SJSA1 (cell line): ENCODE measurements around the gene SETD9. TPM values are rescaled to one million over a fixed set of nuclear protein-coding genes. Genes with fewer than 3 reads are reported as not detected.
A peak's percentile ranks its signal among the peaks of the same experiment; 100 is the strongest.

Source experiments
- DNase-seq, 2 experiments: peaks; one replicate each; pipeline ENCODE4 v3.0.0-alpha.2; 2015 to 2020; ENCODE audit warnings: low spot score in 2 of 2, low read depth in 1 of 2
- H3K27ac ChIP-seq: fragments of 250-450 bp; sonication (Bioruptor Pico); 2 replicates; pipeline ENCODE4 v1.5.1; 2020; ENCODE audit warnings: mild to moderate bottlenecking, moderate library complexity
- H3K27me3 ChIP-seq: fragments of 250-450 bp; sonication (Bioruptor Pico); replicated peaks from 2 replicates; pipeline ENCODE4 v1.5.1; 2020; ENCODE audit warnings: mild to moderate bottlenecking, moderate library complexity
- H3K36me3 ChIP-seq: fragments of 250-450 bp; sonication (Bioruptor Pico); 2 replicates; pipeline ENCODE4 v1.5.1; 2020; ENCODE audit warnings: mild to moderate bottlenecking
- H3K4me1 ChIP-seq: fragments of 250-450 bp; sonication (Bioruptor Pico); replicated peaks from 2 replicates; pipeline ENCODE4 v1.6.1; 2021; ENCODE audit warnings: mild to moderate bottlenecking
- H3K4me3 ChIP-seq: fragments of 250-450 bp; sonication (Bioruptor Pico); 2 replicates; pipeline ENCODE4 v1.5.1; 2020; ENCODE audit warnings: mild to moderate bottlenecking
- H3K9me3 ChIP-seq: fragments of 250-450 bp; sonication (Bioruptor Pico); replicated peaks from 2 replicates; pipeline ENCODE4 v1.5.1; 2020; ENCODE audit warnings: mild to moderate bottlenecking
- total RNA-seq: library from RNA; depleted of rRNA; stranded (reverse); fragments of >200 nt; shearing (Covaris generic); gene quantifications from 2 replicates; pipeline ENCODE4 v1.2.3, GENCODE V29; 2014; rRNA removed

SETD9 gene
- total RNA-seq, 1 experiment from 2014 or later = 17.8 TPM

DNA sequence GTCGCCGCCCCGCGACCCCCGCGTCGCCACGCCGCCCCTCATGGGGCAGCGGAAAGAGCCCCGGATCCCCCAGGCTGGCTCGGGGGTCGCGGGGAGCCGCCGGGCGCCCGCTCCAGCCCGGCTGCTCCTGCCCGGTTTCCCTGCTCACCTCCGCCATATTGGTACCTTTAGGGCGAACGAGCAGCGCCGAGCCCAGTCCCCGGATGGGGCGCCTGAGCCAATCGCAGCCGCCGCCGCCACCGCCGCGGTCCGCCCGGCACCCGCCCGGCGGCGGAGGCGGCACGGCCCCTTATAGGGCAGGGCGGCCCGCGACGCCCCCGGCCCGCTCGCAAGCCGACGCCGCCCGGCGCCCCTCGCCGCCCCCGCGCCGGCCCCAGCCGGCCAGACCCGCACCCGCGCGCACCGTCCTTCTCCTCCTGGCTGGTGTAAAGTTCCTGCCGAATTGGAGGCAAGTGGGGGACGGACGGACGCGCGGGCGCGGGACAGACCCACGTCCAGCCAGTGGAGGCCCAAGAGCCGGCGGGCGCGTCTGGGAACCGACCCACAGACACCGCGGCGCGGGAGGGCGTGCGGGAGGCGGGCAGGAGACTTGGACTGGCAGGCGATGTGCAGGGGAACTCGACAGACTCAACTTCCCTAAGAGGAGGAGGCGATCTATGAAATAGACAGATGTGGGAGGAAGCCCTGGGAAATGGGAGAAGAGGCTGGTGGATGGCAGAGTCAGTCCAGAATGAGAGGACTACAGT lies 42.7 kb downstream of the SETD9 start, which contains the start of gene MIER3:
MIER3 (minus strand) TSS at position 178 of the 746 bp plus-strand sequence; CDS start at position 157, 21 bp downstream.
- H3K27ac ChIP-seq = peak within 1 kb of the TSS; percentile 83
- H3K4me1 ChIP-seq = peaks cover 18% of the 10 kb centered on the region
- peak within 1 kb of the TSS; percentile 98 for H3K4me3 ChIP-seq
- DNase-seq = peak; percentile 37 to 77
- H3K36me3 ChIP-seq = peaks cover 37% of the 10 kb centered on the region
- H3K27me3 ChIP-seq = peaks cover 22% of the 10 kb centered on the region
- H3K9me3 ChIP-seq = no peaks in the 10 kb centered on the region; the same call in 1 of the 2 replicates

GRCh38 chr5:56954262-56954661 lies 44.9 kb downstream of the SETD9 start:
- Histone ChIP-seq H3K27ac (no peak overlapping the region), H3K4me3 (no peak overlapping the region), H3K9me3 (no peaks in the 10 kb centered on the region; the same call in 1 of the 2 replicates), H3K27me3 (peaks cover 33% of the 10 kb centered on the region), H3K36me3 (peaks cover 19% of the 10 kb centered on the region), H3K4me1 (peaks cover 18% of the 10 kb centered on the region)
- no peak for DNase-seq

DNA sequence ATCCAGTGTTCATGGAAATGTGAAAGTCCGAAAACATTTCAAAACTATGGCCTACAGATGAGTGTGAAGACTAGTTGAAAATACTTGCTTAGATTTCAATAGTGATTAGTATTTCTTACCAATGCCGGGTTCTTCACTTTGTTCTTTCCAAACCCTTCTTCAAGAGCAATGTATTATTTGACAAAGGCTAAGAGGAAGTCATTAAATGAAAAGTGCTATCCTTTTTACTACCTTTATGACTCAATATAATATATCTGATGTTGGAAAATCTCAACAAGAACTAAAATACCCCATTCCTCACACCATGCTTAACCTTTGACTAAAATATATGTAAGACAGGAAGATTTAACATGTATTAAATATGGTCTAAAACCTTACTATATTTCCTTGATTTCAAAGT lies 49.2 kb downstream of the SETD9 start:
- no peak for DNase-seq
- Histone ChIP-seq H3K27me3 (peaks cover 51% of the 10 kb centered on the region), H3K9me3 (no peaks in the 10 kb centered on the region), H3K36me3 (no peaks in the 10 kb centered on the region), H3K4me3 (no peak overlapping the region), H3K27ac (no peak overlapping the region), H3K4me1 (no peaks in the 10 kb centered on the region)

GRCh38 chr5:56959326-56959725 lies 49.9 kb downstream of the SETD9 start:
- no peaks in the 10 kb centered on the region for H3K4me1 ChIP-seq
- no peaks in the 10 kb centered on the region for H3K9me3 ChIP-seq
- H3K27me3 ChIP-seq = peaks cover 50% of the 10 kb centered on the region
- no peak overlapping the region for H3K27ac ChIP-seq
- no peaks in the 10 kb centered on the region for H3K36me3 ChIP-seq
- H3K4me3 ChIP-seq = no peak overlapping the region
- no peak for DNase-seq

DNA sequence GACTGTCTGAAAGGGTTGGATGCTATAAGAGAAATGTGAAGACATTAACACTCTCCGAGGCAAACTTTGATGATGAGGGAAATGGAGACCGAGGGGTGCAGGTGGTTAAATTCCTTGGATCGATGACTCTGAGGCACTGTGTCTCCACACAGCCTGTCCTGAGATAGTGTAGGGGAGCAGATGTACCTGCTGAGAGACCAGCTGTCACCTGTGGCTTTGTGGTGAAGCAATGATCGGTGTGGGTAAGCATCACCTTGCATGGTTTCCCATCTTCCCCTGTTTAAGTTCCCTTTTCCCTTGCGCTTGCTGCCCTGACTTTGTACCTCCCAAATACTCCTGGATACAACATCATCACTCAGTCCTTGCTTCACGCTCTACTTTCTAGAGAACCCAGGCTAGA lies 52.4 kb downstream of the SETD9 start:
- peaks cover 33% of the 10 kb centered on the region for H3K27me3 ChIP-seq
- H3K36me3 ChIP-seq = no peaks in the 10 kb centered on the region
- no peaks in the 10 kb centered on the region for H3K4me1 ChIP-seq
- no peaks in the 10 kb centered on the region for H3K9me3 ChIP-seq
- no peak for DNase-seq
- H3K4me3 ChIP-seq = no peak overlapping the region
- H3K27ac ChIP-seq = no peak overlapping the region

- Histone ChIP-seq H3K36me3 (no peaks in the 10 kb centered on the region), H3K27me3 (peaks cover 30% of the 10 kb centered on the region), H3K4me3 (no peak overlapping the region), H3K27ac (no peak overlapping the region), H3K4me1 (no peaks in the 10 kb centered on the region), H3K9me3 (no peaks in the 10 kb centered on the region)
- DNase-seq = no peak
Observed at GRCh38 chr5:56962286-56962685, 52.9 kb downstream of the SETD9 start.

DNA sequence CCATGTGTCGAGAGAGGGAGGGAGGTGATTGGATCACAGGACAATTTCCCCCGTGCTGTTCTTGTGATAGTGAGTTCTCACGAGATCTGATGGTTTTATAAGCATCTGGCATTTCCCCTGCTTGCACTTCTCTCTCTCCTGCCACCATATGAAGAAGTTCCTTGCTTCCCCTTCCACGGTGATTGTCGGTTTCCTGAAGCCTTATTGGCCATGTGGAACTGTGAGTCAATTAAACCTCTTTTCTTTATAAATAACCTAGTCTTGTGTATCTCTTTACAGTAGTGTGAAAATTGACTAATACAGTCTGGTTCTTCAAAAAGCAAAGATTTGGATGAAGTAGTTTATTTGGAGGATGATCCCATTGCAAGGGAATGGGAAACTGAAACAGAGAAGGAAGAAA lies 53.9 kb downstream of the SETD9 start:
- H3K27me3 ChIP-seq = peaks cover 32% of the 10 kb centered on the region
- H3K4me1 ChIP-seq = no peaks in the 10 kb centered on the region
- H3K9me3 ChIP-seq = no peaks in the 10 kb centered on the region
- DNase-seq = no peak
- H3K27ac ChIP-seq = no peak overlapping the region
- H3K4me3 ChIP-seq = no peak overlapping the region
- H3K36me3 ChIP-seq = no peaks in the 10 kb centered on the region

GRCh38 chr5:56964173-56964572 lies 54.8 kb downstream of the SETD9 start:
- H3K27ac ChIP-seq = no peak overlapping the region
- no peaks in the 10 kb centered on the region for H3K4me1 ChIP-seq
- no peaks in the 10 kb centered on the region for H3K36me3 ChIP-seq
- no peaks in the 10 kb centered on the region for H3K9me3 ChIP-seq
- peaks cover 22% of the 10 kb centered on the region for H3K27me3 ChIP-seq
- no peak for DNase-seq
- no peak overlapping the region for H3K4me3 ChIP-seq

Other genes starting within 250 kb of the SETD9 start
- 11.8 and 18.8 TPM in 2 replicates for gene MAP3K1, start 94.0 kb upstream of the SETD9 start, total RNA-seq
- gene MIER3, start 42.5 kb downstream of the SETD9 start, total RNA-seq = 25.1 and 47.5 TPM in 2 replicates